AG09319 (cell line): ENCODE data around the gene BRIP1.
"Not testable (repeated sequence)": the region's sequence is repeated elsewhere in the genome, so short reads cannot be mapped to it uniquely, and the experiment has no call there.

ENCODE experiments used
- DNase-seq: peaks from one replicate; pipeline ENCODE4 v3.0.0-alpha.2; 2010; ENCODE audit warnings: low read depth; ENCODE audit errors: extremely low read depth
- TF ChIP-seq, protein P1 (sequence below): IDR thresholded peaks from 2 replicates; pipeline ENCODE4 v1.5.1; 2011; ENCODE audit warnings: low read depth, mild to moderate bottlenecking, inconsistent platforms, low read length, moderate library complexity

BRIP1 gene

DNA sequence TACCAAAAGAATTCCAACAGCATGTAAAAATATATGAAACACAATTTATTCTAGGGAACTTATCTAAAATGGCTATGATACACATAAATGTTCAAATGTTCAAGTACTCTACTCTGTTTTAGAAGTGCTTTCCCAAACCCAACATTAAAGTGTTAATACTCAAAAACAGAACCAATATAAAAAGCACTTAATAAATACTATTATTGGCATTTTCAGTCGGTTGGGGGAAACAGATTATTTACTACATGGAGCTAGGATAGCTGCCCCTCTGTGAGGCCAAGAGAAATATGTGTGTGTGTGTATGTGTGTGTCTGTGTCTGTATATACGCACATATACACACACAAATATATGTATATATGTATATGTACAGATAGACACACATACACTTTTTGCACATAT is 32.1 kb upstream of the BRIP1 start:
- TF ChIP-seq, protein P1, sequence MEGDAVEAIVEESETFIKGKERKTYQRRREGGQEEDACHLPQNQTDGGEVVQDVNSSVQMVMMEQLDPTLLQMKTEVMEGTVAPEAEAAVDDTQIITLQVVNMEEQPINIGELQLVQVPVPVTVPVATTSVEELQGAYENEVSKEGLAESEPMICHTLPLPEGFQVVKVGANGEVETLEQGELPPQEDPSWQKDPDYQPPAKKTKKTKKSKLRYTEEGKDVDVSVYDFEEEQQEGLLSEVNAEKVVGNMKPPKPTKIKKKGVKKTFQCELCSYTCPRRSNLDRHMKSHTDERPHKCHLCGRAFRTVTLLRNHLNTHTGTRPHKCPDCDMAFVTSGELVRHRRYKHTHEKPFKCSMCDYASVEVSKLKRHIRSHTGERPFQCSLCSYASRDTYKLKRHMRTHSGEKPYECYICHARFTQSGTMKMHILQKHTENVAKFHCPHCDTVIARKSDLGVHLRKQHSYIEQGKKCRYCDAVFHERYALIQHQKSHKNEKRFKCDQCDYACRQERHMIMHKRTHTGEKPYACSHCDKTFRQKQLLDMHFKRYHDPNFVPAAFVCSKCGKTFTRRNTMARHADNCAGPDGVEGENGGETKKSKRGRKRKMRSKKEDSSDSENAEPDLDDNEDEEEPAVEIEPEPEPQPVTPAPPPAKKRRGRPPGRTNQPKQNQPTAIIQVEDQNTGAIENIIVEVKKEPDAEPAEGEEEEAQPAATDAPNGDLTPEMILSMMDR = no peak
- DNase-seq = no peak

DNA sequence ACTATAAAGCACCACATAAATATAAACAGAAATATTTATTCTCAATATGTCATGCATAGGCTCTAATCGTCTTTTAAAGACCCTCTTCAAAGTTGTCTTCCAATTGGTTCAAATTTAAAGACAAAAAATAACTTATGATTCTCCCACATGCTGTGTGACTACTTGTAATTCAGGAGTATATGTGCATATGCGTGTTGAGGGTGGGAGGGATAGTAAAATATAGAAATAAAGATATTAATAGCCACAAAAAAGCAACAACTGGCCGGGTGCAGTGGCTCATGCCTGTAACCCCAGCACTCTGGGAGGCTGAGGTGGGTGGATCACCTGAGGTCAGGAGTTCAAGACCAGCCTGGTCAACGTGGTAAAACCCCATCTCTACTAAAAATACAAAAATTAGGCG is 31.0 kb upstream of the BRIP1 start:
- DNase-seq = not testable (repeated sequence)

DNA sequence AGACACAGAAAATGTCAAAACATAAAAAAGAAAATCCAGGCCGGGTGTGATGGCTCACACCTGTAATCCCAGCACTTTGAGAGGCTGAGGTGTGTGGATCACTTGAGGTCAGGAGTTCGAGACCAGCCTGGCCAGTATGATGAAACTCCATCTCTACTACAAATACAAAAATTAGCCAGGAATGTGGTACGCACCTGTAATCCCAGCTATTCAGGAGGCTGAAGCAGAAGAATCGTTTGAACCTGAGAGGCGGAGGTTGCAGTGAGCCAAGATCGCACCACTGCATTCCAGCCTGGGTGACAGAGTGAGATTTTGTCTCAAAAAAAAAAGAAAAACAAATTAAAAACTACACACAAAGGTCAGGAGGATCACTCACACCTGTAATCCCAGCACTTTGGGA is 24.4 kb upstream of the BRIP1 start:
- not testable (repeated sequence) for DNase-seq

DNA sequence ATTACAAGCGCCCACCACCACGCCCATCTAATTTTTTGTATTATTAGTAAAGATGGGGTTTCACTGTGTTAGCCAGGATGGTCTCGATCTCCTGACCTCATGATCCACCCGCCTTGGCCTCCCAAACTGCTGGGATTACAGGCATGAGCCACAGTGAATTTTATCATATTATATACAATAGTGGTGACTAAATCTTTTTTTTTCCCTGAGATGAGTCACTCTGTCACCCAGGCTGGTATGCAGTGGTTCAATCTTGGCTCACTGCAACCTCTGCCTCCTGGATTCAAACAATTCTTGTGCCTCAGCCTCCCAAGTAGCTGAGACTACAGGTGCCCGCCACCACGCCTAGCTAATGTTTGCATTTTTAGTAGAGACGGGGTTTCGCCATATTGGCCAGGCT is 22.5 kb upstream of the BRIP1 start:
- not testable (repeated sequence) for DNase-seq

DNA sequence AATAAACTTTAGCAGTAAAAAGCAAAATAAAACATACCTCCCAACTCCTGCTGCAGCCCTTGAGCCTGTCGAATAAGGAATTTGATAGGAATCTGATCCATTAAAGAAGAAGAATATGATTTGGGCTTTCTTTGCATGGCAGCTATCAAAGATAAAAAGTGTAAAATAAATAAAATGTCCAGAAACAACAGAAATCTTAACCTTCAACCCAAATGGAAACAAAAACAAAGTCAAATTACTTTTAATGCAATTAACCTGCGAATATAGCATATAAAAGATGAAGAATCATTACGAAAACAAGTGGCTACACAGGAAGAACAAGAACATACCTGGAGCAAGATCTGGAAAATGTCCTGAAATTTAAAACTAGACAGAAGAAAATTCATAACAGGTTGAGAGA is 21.5 kb upstream of the BRIP1 start:
- TF ChIP-seq, protein P1 = no peak

DNA sequence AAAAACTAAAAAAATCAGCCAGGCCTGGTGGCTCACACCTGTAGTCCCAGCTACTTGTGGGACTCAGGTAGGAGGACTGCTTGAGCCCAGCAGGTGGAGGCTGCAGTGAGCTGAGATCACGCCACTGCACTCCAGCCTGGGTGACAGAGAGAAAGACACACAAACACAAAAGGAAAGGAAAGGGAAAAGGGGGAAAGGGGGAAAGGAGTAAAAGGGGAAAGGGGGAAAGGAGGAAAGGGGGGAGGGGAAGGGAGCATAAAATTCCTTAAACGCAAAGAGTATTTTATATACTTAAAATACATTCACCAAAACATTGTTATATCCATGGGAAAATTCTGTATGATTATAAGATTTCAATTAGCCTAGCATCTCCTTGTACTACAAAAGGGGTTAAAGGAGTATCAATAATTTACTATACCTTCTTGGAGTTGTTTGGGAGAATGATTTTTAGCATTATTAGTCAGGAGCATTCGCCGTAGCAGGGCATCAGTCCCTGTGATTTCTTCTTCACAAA is 17.3 kb upstream of the BRIP1 start:
- TF ChIP-seq, protein P1 = no peak
- no peak for DNase-seq

More for the DNA sequence above, 21.5 kb upstream of the BRIP1 start:
- no peak for DNase-seq

DNA sequence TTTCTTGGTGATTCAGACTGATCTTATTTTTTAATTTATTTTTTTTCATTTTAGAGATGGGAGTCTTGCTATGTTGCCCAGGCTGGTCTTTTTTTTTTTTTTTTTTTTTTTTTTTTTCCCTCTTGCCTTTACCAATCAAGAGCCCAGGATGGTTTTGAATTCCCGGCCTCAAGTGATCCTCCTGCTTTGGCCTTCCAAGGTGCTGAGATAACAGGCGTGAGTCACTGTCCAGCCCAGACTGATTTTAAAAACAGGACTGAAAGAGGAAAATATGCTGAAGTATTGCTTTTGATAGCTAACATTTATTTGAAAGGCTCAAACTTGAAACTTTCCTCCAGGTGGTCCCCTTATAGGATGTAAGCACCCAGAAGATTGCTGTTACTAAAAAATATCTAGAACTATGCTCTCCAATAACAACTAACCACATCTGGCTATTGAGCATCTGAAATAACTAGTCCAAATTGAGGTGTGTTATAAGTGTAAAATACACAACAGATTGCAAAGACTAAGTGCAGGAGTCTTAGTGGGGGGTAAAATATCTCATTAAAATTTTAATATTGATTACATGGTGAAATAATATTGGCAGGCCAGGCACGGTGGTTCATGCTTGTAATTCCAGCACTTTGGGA is 15.8 kb upstream of the BRIP1 start:
- TF ChIP-seq, protein P1 = no peak
- DNase-seq = no peak

DNA sequence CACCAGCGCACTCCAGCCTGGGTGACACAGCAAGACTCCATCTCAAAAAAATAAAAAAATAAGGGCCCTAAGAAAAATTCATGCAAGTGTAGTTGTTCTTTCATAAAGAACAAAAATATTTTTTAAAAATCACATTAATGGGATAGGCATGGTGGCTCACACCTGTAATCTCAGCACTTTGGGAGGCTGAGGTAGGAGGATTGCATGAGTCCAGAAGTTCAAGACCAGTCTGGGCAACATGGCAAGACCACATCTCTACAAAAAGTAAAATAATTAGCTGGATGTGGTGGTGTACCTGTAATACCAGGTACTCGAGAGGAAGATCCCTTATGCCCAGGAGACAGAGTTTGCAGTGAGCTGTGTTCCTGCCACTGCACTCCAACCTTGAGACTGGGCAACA is 15.2 kb upstream of the BRIP1 start:
- no peak for DNase-seq
- TF ChIP-seq, protein P1 = no peak

DNA sequence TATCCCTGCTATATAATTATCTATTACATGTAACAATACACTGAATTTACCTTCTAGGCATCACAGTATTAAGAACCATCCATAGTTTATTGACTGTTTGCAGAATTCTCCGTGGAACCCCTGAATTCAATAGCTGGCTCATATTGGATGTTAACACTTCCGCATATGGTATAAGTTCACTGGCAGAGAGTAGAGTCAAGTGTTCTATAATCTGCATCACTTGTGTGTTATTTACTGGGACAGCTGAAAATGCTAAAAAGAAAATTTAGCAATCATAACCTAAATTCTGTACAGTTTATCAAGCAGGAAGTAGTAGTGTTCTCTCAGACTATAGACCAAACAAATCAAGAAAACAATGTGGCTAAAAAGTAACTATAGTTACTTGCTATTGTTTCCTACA is 14.5 kb upstream of the BRIP1 start:
- TF ChIP-seq, protein P1 = no peak
- DNase-seq = no peak
